HG03175 (cell line): Measurements from ENCODE around the gene VTI1B.
"Not testable (repeated sequence)": the region's sequence is repeated elsewhere in the genome, so short reads cannot be mapped to it uniquely, and the experiment has no call there.

Experiments
- ATAC-seq: cut with Tn5 transposase; IDR thresholded peaks from one replicate; pipeline ENCODE4 v1.9.1; 2021; ENCODE audit warnings: mild to moderate bottlenecking, moderate library complexity; ENCODE audit not compliant: unreplicated experiment

Gene VTI1B

GRCh38 chr14:67674480-67675218, at the start of gene VTI1B:
Gene VTI1B, minus strand, starts transcription at chr14:67674632. Its CDS starts 143 bp downstream, at chr14:67674489.
- peak; percentile 87 for ATAC-seq

GRCh38 chr14:67722293-67722692, 47.9 kb upstream of the VTI1B start:
- no peak for ATAC-seq

GRCh38 chr14:67721875-67722274, 47.4 kb upstream of the VTI1B start:
- ATAC-seq: no peak

GRCh38 chr14:67719866-67720265, 45.4 kb upstream of the VTI1B start:
- no peak for ATAC-seq

GRCh38 chr14:67719385-67719784, 45.0 kb upstream of the VTI1B start:
- not testable (repeated sequence) for ATAC-seq

- no peak for ATAC-seq
These were observed 43.8 kb upstream of the VTI1B start for GRCh38 chr14:67718265-67718664.

GRCh38 chr14:67717048-67717447, 42.6 kb upstream of the VTI1B start:
- ATAC-seq: no peak

- ATAC-seq: no peak
These were observed 35.8 kb upstream of the VTI1B start for GRCh38 chr14:67710209-67710608.

GRCh38 chr14:67709796-67710195, 35.4 kb upstream of the VTI1B start:
- ATAC-seq: not testable (repeated sequence)

- not testable (repeated sequence) for ATAC-seq
These were observed 34.9 kb upstream of the VTI1B start for GRCh38 chr14:67709346-67709745.

- ATAC-seq: no peak
These were observed 30.8 kb upstream of the VTI1B start for GRCh38 chr14:67705211-67705610.

- ATAC-seq: no peak
These were observed 30.2 kb upstream of the VTI1B start for GRCh38 chr14:67704484-67705089.

GRCh38 chr14:67703997-67704396, 29.6 kb upstream of the VTI1B start:
- ATAC-seq: no peak

GRCh38 chr14:67701492-67701891, 27.1 kb upstream of the VTI1B start, which contains the start of gene RDH12:
Gene RDH12, plus strand, starts transcription at chr14:67701886. Its CDS starts 20,757 bp downstream, at chr14:67722643.
- not testable (repeated sequence) for ATAC-seq

GRCh38 chr14:67698179-67698578, 23.7 kb upstream of the VTI1B start:
- ATAC-seq: no peak

- no peak for ATAC-seq
These were observed 22.6 kb upstream of the VTI1B start for GRCh38 chr14:67697006-67697405.

- peak; percentile 88 for ATAC-seq
These were observed 21.0 kb upstream of the VTI1B start, which contains the start of gene RDH11 for GRCh38 chr14:67695394-67695949. Gene RDH11, minus strand, starts transcription at chr14:67695764. Its CDS starts 61 bp downstream, at chr14:67695703.

GRCh38 chr14:67694791-67695393, 20.5 kb upstream of the VTI1B start:
- ATAC-seq: peak; percentile 93

- ATAC-seq: no peak
These were observed 15.6 kb upstream of the VTI1B start for GRCh38 chr14:67690011-67690410.

- no peak for ATAC-seq
These were observed 9.4 kb upstream of the VTI1B start for GRCh38 chr14:67683842-67684241.

GRCh38 chr14:67680941-67681340, 6.5 kb upstream of the VTI1B start:
- no peak for ATAC-seq
